ENCODE data around the gene NFAM1.

NFAM1 gene

GRCh38 chr22:42432020-42432596 lies at the start of gene NFAM1:
Gene NFAM1 (minus strand): TSS chr22:42432403. CDS start chr22:42432357, 46 bp downstream.
- no peak for DNase-seq (ENCODE audit: low read depth in 4 of 4, low spot score in 1 of 4)

GRCh38 chr22:42475122-42475521 lies 42.9 kb upstream of the NFAM1 start:
- no peak for DNase-seq (ENCODE audit: low read depth in 4 of 4, low spot score in 1 of 4)

GRCh38 chr22:42473484-42474193 lies 41.4 kb upstream of the NFAM1 start:
- no peak for DNase-seq (ENCODE audit: low read depth in 4 of 4, low spot score in 1 of 4)

- DNase-seq (ENCODE audit: low read depth in 4 of 4, low spot score in 1 of 4) = no peak
These were observed 40.5 kb upstream of the NFAM1 start for GRCh38 chr22:42472671-42473070.

GRCh38 chr22:42471441-42471840 lies 39.2 kb upstream of the NFAM1 start:
- no peak for DNase-seq (ENCODE audit: low read depth in 4 of 4, low spot score in 1 of 4)

- no peak for DNase-seq (ENCODE audit: low read depth in 4 of 4, low spot score in 1 of 4)
These were observed 38.3 kb upstream of the NFAM1 start for GRCh38 chr22:42470366-42471082.

GRCh38 chr22:42468841-42469240 lies 36.6 kb upstream of the NFAM1 start:
- DNase-seq (ENCODE audit: low read depth in 4 of 4, low spot score in 1 of 4) = no peak

GRCh38 chr22:42462016-42462415 lies 29.8 kb upstream of the NFAM1 start:
- DNase-seq (ENCODE audit: low read depth in 4 of 4, low spot score in 1 of 4) = no peak

GRCh38 chr22:42461511-42461910 lies 29.3 kb upstream of the NFAM1 start:
- no peak for DNase-seq (ENCODE audit: low read depth in 4 of 4, low spot score in 1 of 4)

GRCh38 chr22:42459287-42460063 lies 27.3 kb upstream of the NFAM1 start:
- DNase-seq (ENCODE audit: low read depth in 4 of 4, low spot score in 1 of 4) = no peak

GRCh38 chr22:42452916-42453315 lies 20.7 kb upstream of the NFAM1 start:
- DNase-seq (ENCODE audit: low read depth in 4 of 4, low spot score in 1 of 4) = no peak

- DNase-seq (ENCODE audit: low read depth in 4 of 4, low spot score in 1 of 4) = no peak
These were observed 20.3 kb upstream of the NFAM1 start for GRCh38 chr22:42452456-42452855.

- no peak for DNase-seq (ENCODE audit: low read depth in 4 of 4, low spot score in 1 of 4)
These were observed 19.4 kb upstream of the NFAM1 start for GRCh38 chr22:42451499-42452145.

- no peak for DNase-seq (ENCODE audit: low read depth in 4 of 4, low spot score in 1 of 4)
These were observed 18.7 kb upstream of the NFAM1 start for GRCh38 chr22:42450862-42451261.

GRCh38 chr22:42446151-42446550 lies 13.9 kb upstream of the NFAM1 start:
- no peak for DNase-seq (ENCODE audit: low read depth in 4 of 4, low spot score in 1 of 4)

- peak; percentile 41 to 66 (median 54) for DNase-seq (ENCODE audit: low read depth in 4 of 4, low spot score in 1 of 4)
These were observed 12.1 kb upstream of the NFAM1 start for GRCh38 chr22:42444077-42444904.

GRCh38 chr22:42443240-42444076 lies 11.3 kb upstream of the NFAM1 start:
- peak in 1 of 4 experiments; percentile 5 for DNase-seq (ENCODE audit: low read depth in 4 of 4, low spot score in 1 of 4)

- DNase-seq (ENCODE audit: low read depth in 4 of 4, low spot score in 1 of 4) = no peak
These were observed 10.5 kb upstream of the NFAM1 start for GRCh38 chr22:42442748-42443147.

GRCh38 chr22:42440728-42441127 lies 8.5 kb upstream of the NFAM1 start:
- no peak for DNase-seq (ENCODE audit: low read depth in 4 of 4, low spot score in 1 of 4)
